ENCODE data around the gene AURKAIP1. TPM values are rescaled to one million over a fixed set of nuclear protein-coding genes. Genes with fewer than 3 reads are reported as not detected.

The AURKAIP1 gene
- total and polyA plus RNA-seq, 2 of the 13 experiments (the other 11 are each of a cell fraction or from before 2014, with no cell fraction given) = 69.5 to 175 TPM

DNA sequence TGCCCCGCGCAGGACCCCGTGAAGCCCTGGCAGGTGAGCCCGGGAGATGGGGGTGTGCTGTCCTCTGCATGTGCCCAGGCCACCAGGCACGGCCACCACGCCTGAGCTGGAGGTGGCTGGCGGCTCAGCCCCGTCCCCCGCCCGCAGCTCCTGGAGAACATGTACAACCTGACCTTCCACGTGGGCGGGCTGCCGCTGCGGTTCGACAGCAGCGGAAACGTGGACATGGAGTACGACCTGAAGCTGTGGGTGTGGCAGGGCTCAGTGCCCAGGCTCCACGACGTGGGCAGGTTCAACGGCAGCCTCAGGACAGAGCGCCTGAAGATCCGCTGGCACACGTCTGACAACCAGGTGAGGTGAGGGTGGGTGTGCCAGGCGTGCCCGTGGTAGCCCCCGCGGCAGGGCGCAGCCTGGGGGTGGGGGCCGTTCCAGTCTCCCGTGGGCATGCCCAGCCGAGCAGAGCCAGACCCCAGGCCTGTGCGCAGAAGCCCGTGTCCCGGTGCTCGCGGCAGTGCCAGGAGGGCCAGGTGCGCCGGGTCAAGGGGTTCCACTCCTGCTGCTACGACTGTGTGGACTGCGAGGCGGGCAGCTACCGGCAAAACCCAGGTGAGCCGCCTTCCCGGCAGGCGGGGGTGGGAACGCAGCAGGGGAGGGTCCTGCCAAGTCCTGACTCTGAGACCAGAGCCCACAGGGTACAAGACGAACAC lies 42.1 kb downstream of the AURKAIP1 start:
- H2AFZ ChIP-seq (ENCODE audit: low read length) = no peak overlapping the region
- CTCF ChIA-PET (ENCODE audit: low intra/inter-chr PET ratio, low total read pairs) = no interaction called here
- in situ Hi-C loops (cut with HindIII; ENCODE audit: extremely low pct_ligation_motif_present, low pct_unique_long_range_greater_than_20kb) = no loop called here
- ATAC-seq (0 out of 3 replicates have a peak, but pooled peaks have one; percentile 0), DNase-seq (ENCODE audit: low spot score) (no peak), FAIRE-seq (no peak)
- WGBS (ENCODE audit: low lambda C conversion rate) = 90% methylated on average over 18 of the region's 48 CpGs
- no peak overlapping the region for H3K27ac ChIP-seq (ENCODE audit: extremely low read length, insufficient read depth, low read length)
- H3K9me3 ChIP-seq (ENCODE audit: low read length) = no peaks in the 10 kb centered on the region
- no peak overlapping the region for H3K4me3 ChIP-seq (replicated peaks in 1 of 3; ENCODE audit: insufficient read depth in 1 of 3, low read depth in 2 of 3, low read length in 3 of 3)
- POLR2A ChIA-PET = interaction anchor here (1.0 to 3.9 kb wide), 2 partner anchors 15 to 42 kb away, joined by 3 to 12 read pairs; partner anchors contain the start of genes AURKAIP1 and DVL1
- H3K36me3 ChIP-seq (replicated peaks in 1 of 2; ENCODE audit: control insufficient read depth in 1 of 2, insufficient read depth in 2 of 2, low read length in 2 of 2) = peaks cover 0 to 3% of the 10 kb centered on the region in 2 experiments; a peak in 2 of 5 replicates
- peaks cover 7% of the 10 kb centered on the region; the same call in 1 of the 2 replicates for H4K20me1 ChIP-seq (ENCODE audit: insufficient read depth, low read length)
- 0 out of 5 replicates have a peak, but pooled peaks cover 0 to 4% of the 10 kb centered on the region in 2 experiments for H3K27me3 ChIP-seq (ENCODE audit: control insufficient read depth in 1 of 2, insufficient read depth in 2 of 2, low read length in 2 of 2)
- H3K4me2 ChIP-seq (ENCODE audit: low read depth, low read length) = no peak overlapping the region
- TF ChIP-seq, protein P1, sequence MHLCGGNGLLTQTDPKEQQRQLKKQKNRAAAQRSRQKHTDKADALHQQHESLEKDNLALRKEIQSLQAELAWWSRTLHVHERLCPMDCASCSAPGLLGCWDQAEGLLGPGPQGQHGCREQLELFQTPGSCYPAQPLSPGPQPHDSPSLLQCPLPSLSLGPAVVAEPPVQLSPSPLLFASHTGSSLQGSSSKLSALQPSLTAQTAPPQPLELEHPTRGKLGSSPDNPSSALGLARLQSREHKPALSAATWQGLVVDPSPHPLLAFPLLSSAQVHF (CRISPR knock-in tag; IDR thresholded peaks at IDR 0.05) = 0 out of 2 replicates have a peak, but pooled peaks have one; percentile 30
- TF ChIP-seq SIX1 (CRISPR knock-in tag; IDR thresholded peaks at IDR 0.05; ENCODE audit: borderline replicate concordance) (no peak), NFYC (CRISPR knock-in tag; IDR thresholded peaks at IDR 0.05) (no peak), ZFP82 (CRISPR knock-in tag; IDR thresholded peaks at IDR 0.05; ENCODE audit: borderline replicate concordance) (no peak), TGIF2 (CRISPR knock-in tag; IDR thresholded peaks at IDR 0.05) (no peak), ZNF343 (CRISPR knock-in tag; IDR thresholded peaks at IDR 0.05) (0 out of 2 replicates have a peak, but pooled peaks have one; percentile 9), REL (CRISPR knock-in tag; conservative IDR thresholded peaks at IDR 0.05) (no peak)
- TF ChIP-seq, protein P2, sequence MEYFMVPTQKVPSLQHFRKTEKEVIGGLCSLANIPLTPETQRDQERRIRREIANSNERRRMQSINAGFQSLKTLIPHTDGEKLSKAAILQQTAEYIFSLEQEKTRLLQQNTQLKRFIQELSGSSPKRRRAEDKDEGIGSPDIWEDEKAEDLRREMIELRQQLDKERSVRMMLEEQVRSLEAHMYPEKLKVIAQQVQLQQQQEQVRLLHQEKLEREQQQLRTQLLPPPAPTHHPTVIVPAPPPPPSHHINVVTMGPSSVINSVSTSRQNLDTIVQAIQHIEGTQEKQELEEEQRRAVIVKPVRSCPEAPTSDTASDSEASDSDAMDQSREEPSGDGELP (IDR thresholded peaks at IDR 0.05; ENCODE audit: borderline replicate concordance, low read depth) = no peak
- no TSS peak for BruUV-seq (replicated peaks)
- intact Hi-C loops (cut with micrococcal nuclease; ENCODE audit: unreplicated experiment) = no loop called here
- H3K4me1 ChIP-seq (ENCODE audit: insufficient read depth, low read length) = peaks cover 24% of the 10 kb centered on the region
- no peak overlapping the region for H3K9ac ChIP-seq (ENCODE audit: insufficient read depth, low read depth, low read length)
- no peaks in the 10 kb centered on the region for H3K79me2 ChIP-seq (ENCODE audit: insufficient read depth, low read length)
